Measurements from ENCODE around the gene EXOC3L2. TPM values are rescaled to one million over a fixed set of nuclear protein-coding genes. Genes with fewer than 3 reads are reported as not detected.

Gene EXOC3L2
- total RNA-seq, 2 experiments from 2014 or later, result not detected

DNA sequence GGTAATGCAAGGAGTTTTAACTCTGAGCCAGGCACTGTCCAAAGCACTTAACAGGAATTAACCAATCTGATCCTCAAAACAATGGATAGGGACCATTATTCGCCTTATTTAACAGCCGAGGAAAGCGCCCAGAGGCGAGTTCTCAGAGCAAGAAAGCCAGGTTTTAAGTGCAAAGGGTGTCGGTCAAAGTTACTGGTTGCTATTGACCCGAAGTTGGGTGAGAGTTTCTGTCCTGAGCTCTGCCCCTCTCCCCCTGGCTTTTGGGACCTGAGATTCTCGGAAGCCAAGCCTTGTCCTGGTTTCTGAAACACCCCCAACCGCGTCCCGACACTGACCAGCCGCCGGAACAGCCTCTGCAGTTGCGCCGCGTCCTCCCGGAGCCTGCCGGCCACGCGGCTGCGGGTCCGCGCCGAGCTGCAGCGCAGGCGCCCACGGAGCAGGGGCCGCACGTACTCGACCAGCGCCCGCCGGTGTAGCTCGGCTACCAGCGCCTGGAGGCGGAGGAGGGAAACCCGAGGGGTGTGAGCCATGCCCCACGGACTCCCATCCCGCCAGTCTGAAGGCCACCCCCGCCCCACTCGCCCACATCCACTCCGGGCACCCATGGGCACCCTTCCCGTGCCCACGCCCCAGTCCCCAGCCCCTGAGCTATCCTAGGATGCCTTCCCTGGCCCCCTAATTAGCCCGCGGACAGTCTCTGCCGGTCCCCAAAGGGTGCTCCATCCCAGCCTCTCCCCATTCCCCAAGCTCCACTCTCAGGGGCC, 27.8 kb downstream of the EXOC3L2 start:
- no peaks in the 10 kb centered on the region for H3K4me1 Mint-ChIP-seq (ENCODE audit: low read depth)
- Histone ChIP-seq H3K36me3 (ENCODE audit: insufficient read depth, low read length) (no peaks in the 10 kb centered on the region), H3K4me1 (ENCODE audit: insufficient read depth, low read length) (peaks cover 5% of the 10 kb centered on the region), H3K27me3 (ENCODE audit: control insufficient read depth in 1 of 2, insufficient read depth in 2 of 2, low read length in 2 of 2) (peaks cover 32% of the 10 kb centered on the region in 2 experiments), H3K27ac (ENCODE audit: low read depth in 1 of 2, low read length in 2 of 2) (no peak overlapping the region), H3K9me3 (ENCODE audit: control insufficient read depth in 1 of 2, insufficient read depth in 1 of 2, low read length in 2 of 2) (no peaks in the 10 kb centered on the region), H3K4me3 (ENCODE audit: low read length) (no peak overlapping the region)
- no peak overlapping the region for H3K4me3 Mint-ChIP-seq
- ChIA-PET POLR2A (no interaction called here), CTCF (no interaction called here)
- no peaks in the 10 kb centered on the region for H3K36me3 Mint-ChIP-seq (ENCODE audit: low read depth)
- DNase-seq (no peak), ATAC-seq (ENCODE audit: poor library complexity) (no peak)
- H3K9me3 Mint-ChIP-seq, result no peaks in the 10 kb centered on the region
- H3K27ac Mint-ChIP-seq, result no peak overlapping the region
- intact Hi-C loops (cut with DNase I, micrococcal nuclease), result no loop called here
- TF ChIP-seq CTCF (IDR thresholded peaks at IDR 0.05), result no peak
- peaks cover 56% of the 10 kb centered on the region for H3K27me3 Mint-ChIP-seq

DNA sequence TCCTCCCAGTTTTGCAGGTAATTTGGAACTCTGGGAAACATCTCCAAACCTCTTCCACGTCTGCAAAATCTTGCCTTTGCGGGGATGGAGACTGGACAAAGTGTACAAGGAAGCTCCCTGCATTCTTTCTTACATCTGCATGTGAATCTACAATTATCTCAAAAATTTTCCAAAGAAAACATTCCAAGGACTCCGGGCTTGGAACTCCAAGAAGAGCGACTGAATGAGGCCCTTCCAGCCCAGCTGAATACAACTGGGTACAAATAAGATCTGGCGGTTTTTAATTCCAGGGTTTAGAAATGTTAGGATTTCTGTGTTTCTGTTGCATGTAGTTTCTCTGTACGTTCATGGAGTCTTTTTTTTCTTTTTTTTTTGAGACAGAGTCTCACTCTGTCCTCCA, 28.5 kb downstream of the EXOC3L2 start:
- ATAC-seq (ENCODE audit: poor library complexity), result no peak
- Histone ChIP-seq H3K27me3 (ENCODE audit: control insufficient read depth in 1 of 2, insufficient read depth in 2 of 2, low read length in 2 of 2) (peaks cover 36 to 38% of the 10 kb centered on the region in 2 experiments), H3K9me3 (ENCODE audit: control insufficient read depth in 1 of 2, insufficient read depth in 1 of 2, low read length in 2 of 2) (no peaks in the 10 kb centered on the region), H3K27ac (ENCODE audit: low read depth in 1 of 2, low read length in 2 of 2) (no peak overlapping the region), H3K36me3 (ENCODE audit: insufficient read depth, low read length) (no peaks in the 10 kb centered on the region), H3K4me1 (ENCODE audit: insufficient read depth, low read length) (peaks cover 5% of the 10 kb centered on the region), H3K4me3 (ENCODE audit: low read length) (no peak overlapping the region)
- Mint-ChIP-seq H3K36me3 (ENCODE audit: low read depth) (no peaks in the 10 kb centered on the region), H3K27me3 (peaks cover 50% of the 10 kb centered on the region), H3K4me1 (ENCODE audit: low read depth) (no peaks in the 10 kb centered on the region), H3K27ac (no peak overlapping the region), H3K9me3 (no peaks in the 10 kb centered on the region), H3K4me3 (no peak overlapping the region)
- ChIA-PET CTCF (no interaction called here), POLR2A (no interaction called here)
- no peak for TF ChIP-seq CTCF (IDR thresholded peaks at IDR 0.05)
- intact Hi-C loops (cut with DNase I, micrococcal nuclease), result no loop called here
- DNase-seq, result no peak

GRCh38 chr19:45215391-45216191, 29.6 kb downstream of the EXOC3L2 start:
- H3K4me1 Mint-ChIP-seq (ENCODE audit: low read depth), result no peaks in the 10 kb centered on the region
- H3K36me3 ChIP-seq (ENCODE audit: insufficient read depth, low read length), result no peaks in the 10 kb centered on the region
- H3K36me3 Mint-ChIP-seq (ENCODE audit: low read depth), result no peaks in the 10 kb centered on the region
- no peak for TF ChIP-seq CTCF (IDR thresholded peaks at IDR 0.05)
- H3K27me3 ChIP-seq (ENCODE audit: control insufficient read depth in 1 of 2, insufficient read depth in 2 of 2, low read length in 2 of 2), result peaks cover 40 to 46% of the 10 kb centered on the region in 2 experiments
- H3K27ac Mint-ChIP-seq, result no peak overlapping the region
- intact Hi-C loops (cut with DNase I, micrococcal nuclease), result no loop called here
- peaks cover 5% of the 10 kb centered on the region for H3K4me1 ChIP-seq (ENCODE audit: insufficient read depth, low read length)
- no peak overlapping the region for H3K27ac ChIP-seq (ENCODE audit: low read depth in 1 of 2, low read length in 2 of 2)
- no peak overlapping the region for H3K4me3 Mint-ChIP-seq
- POLR2A ChIA-PET, result no interaction called here
- peaks cover 47% of the 10 kb centered on the region for H3K27me3 Mint-ChIP-seq
- DNase-seq, result no peak
- no peaks in the 10 kb centered on the region for H3K9me3 ChIP-seq (ENCODE audit: control insufficient read depth in 1 of 2, insufficient read depth in 1 of 2, low read length in 2 of 2)
- CTCF ChIA-PET, result no interaction called here
- no peak overlapping the region for H3K4me3 ChIP-seq (ENCODE audit: low read length)
- no peaks in the 10 kb centered on the region for H3K9me3 Mint-ChIP-seq
- no peak for ATAC-seq (ENCODE audit: poor library complexity)

Measured in CD4-positive, alpha-beta T cell (primary cell).